Fibroblast of the conjunctiva (primary cell): ENCODE data around the gene OVOL3.
"Not testable (repeated sequence)": the region's sequence is repeated elsewhere in the genome, so short reads cannot be mapped to it uniquely, and the experiment has no call there.

Experiments
- DNase-seq: peaks from one replicate; pipeline ENCODE4 v3.0.0-alpha.2; 2010; ENCODE audit warnings: low read depth

OVOL3 gene

GRCh38 chr19:36110487-36111199 is at the start of gene OVOL3:
Gene OVOL3 (plus strand): TSS chr19:36111143. CDS start chr19:36111203, 60 bp downstream.
- no peak for DNase-seq

- no peak for DNase-seq
Observed at GRCh38 chr19:36061367-36061766, 49.6 kb upstream of the OVOL3 start.

GRCh38 chr19:36064826-36065225 is 46.1 kb upstream of the OVOL3 start:
- no peak for DNase-seq

- DNase-seq, result no peak
Observed at GRCh38 chr19:36067681-36068080, 43.3 kb upstream of the OVOL3 start.

- DNase-seq, result not testable (repeated sequence)
Observed at GRCh38 chr19:36068810-36069499, 42.0 kb upstream of the OVOL3 start.

GRCh38 chr19:36072081-36072480 is 38.9 kb upstream of the OVOL3 start:
- no peak for DNase-seq

GRCh38 chr19:36073121-36073876 is 37.6 kb upstream of the OVOL3 start:
- DNase-seq, result no peak

- DNase-seq, result no peak
Observed at GRCh38 chr19:36079389-36079945, 31.5 kb upstream of the OVOL3 start.

GRCh38 chr19:36081385-36081784 is 29.6 kb upstream of the OVOL3 start:
- DNase-seq, result no peak

- no peak for DNase-seq
Observed at GRCh38 chr19:36081894-36082293, 29.0 kb upstream of the OVOL3 start.

GRCh38 chr19:36082916-36083315 is 28.0 kb upstream of the OVOL3 start:
- no peak for DNase-seq

GRCh38 chr19:36084231-36085009 is 26.5 kb upstream of the OVOL3 start:
- no peak for DNase-seq

- no peak for DNase-seq
Observed at GRCh38 chr19:36086326-36086725, 24.6 kb upstream of the OVOL3 start.

GRCh38 chr19:36089847-36090246 is 21.1 kb upstream of the OVOL3 start:
- no peak for DNase-seq

GRCh38 chr19:36090910-36091695 is 19.8 kb upstream of the OVOL3 start:
- DNase-seq, result no peak

GRCh38 chr19:36092566-36092965 is 18.4 kb upstream of the OVOL3 start:
- DNase-seq, result no peak

- DNase-seq, result no peak
Observed at GRCh38 chr19:36093146-36093662, 17.7 kb upstream of the OVOL3 start.

- no peak for DNase-seq
Observed at GRCh38 chr19:36093687-36094086, 17.3 kb upstream of the OVOL3 start.

- DNase-seq, result no peak
Observed at GRCh38 chr19:36097036-36097435, 13.9 kb upstream of the OVOL3 start.

- DNase-seq, result no peak
Observed at GRCh38 chr19:36099166-36099785, 11.7 kb upstream of the OVOL3 start.
